ENCODE measurements around the gene ARHGAP25.

DNA sequence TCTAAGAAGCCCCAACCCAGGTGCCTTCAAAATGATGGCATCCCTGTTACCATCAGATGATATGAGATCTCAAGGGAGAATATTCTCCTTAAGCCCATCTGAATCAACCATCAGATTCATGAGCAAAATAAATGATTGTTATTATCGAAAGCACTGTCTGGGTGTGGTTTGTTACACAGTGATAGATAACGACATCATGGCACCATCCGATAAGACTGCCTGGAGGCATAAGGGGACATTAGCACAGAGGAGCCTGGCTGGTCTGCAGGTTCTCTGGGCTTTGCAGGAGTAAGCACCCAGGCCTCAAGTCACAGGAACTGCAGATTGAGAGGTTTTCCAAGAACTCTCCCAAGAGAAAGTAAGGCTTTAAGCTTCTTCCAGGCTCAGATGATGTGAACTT is 120.9 kb downstream of the ARHGAP25 start:
- TF ChIP-seq EZH2 (IDR thresholded peaks at IDR 0.05) (no peak), POLR2AphosphoS5 (IDR thresholded peaks at IDR 0.05; ENCODE audit: borderline replicate concordance, low read depth, low read length) (no peak), FOXP2 (optimal IDR thresholded peaks at IDR 0.05; ENCODE audit: control extremely low read depth, extremely low read length, insufficient read depth) (no peak)

All from SK-N-MC (cell line).